T-cell (primary cell): Measurements from ENCODE around the gene GABBR2. TPM values are rescaled to one million over a fixed set of nuclear protein-coding genes. Genes with fewer than 3 reads are reported as not detected.

ENCODE experiments used
- ATAC-seq, 4 experiments: fragments of 200-7000 bp in 3 of 4; fragments of 150-1000 bp in 1 of 4; cut with Tn5 transposase; replicated peaks in 1 of 4; 1 replicate in 3 of 4; 2 replicates in 1 of 4; pipeline ENCODE4 v1.10.0; 2021; ENCODE audit warnings: moderate library complexity in 3 of 4, mild to moderate bottlenecking in 2 of 4, moderate number of reproducible peaks in 1 of 4
- CTCF ChIA-PET, 2 donors: fragments of 300-600 bp; sonication (Branson Sonifier 250); formaldehyde crosslinking; loops; one replicate each; lab custom pipeline; 2022; ENCODE audit warnings: antibody characterized with exemption in 2 of 2; lab: Charles Lee
- POLR2A ChIA-PET, 2 donors: fragments of 300-600 bp; sonication (Branson Sonifier 250); formaldehyde crosslinking; loops; one replicate each; lab custom pipeline; 2022; ENCODE audit warnings: antibody characterized with exemption in 2 of 2; lab: Charles Lee
- DNase-seq, 35 experiments: peaks; one replicate each; pipeline versions ENCODE4 v3.0.0 to v3.0.0-alpha.2; 2013 to 2023
- H3K27ac ChIP-seq: one replicate; pipeline ENCODE4 v1.5.1; 2013; ENCODE audit warnings: low read length
- H3K27me3 ChIP-seq, 2 experiments: replicated peaks in 1 of 2; 1 replicate in 1 of 2; 2 replicates in 1 of 2; pipeline versions ENCODE4 v1.6.1 to v1.7.0; 2013; ENCODE audit warnings: low read length in 1 of 2, mixed read lengths in 1 of 2; ENCODE audit not compliant: control insufficient read depth in 2 of 2, insufficient read depth in 2 of 2; ENCODE audit errors: extremely low read depth in 1 of 2
- H3K36me3 ChIP-seq, 2 donors: 1 replicate in 1 of 2; 2 replicates in 1 of 2; pipeline versions ENCODE4 v1.6.1 to v1.7.0; 2013; ENCODE audit warnings: low read length in 1 of 2; ENCODE audit not compliant: control insufficient read depth in 2 of 2, insufficient read depth in 1 of 2; ENCODE audit errors: extremely low read depth in 1 of 2
- H3K4me1 ChIP-seq, 2 experiments: 1 replicate in 1 of 2; 2 replicates in 1 of 2; pipeline versions ENCODE4 v1.6.1 to v1.7.0; 2013; ENCODE audit warnings: low read length in 2 of 2, mixed read lengths in 1 of 2; ENCODE audit not compliant: insufficient read depth in 2 of 2, control insufficient read depth in 1 of 2; ENCODE audit errors: extremely low read depth in 1 of 2
- H3K4me3 ChIP-seq, 2 donors: 1 replicate in 1 of 2; 2 replicates in 1 of 2; pipeline versions ENCODE4 v1.5.1 to v1.7.0; 2013; ENCODE audit warnings: mild to moderate bottlenecking in 2 of 2, low read length in 1 of 2, moderate library complexity in 1 of 2; ENCODE audit not compliant: control insufficient read depth in 1 of 2; ENCODE audit errors: extremely low read depth in 1 of 2
- H3K9me3 ChIP-seq: 2 replicates; pipeline ENCODE4 v1.7.0; 2013
- H3K27ac Mint-ChIP-seq, 2 donors: one replicate each; pipeline ENCODE4 v1.8.0; 2020 to 2021; ENCODE audit warnings: mild to moderate bottlenecking in 2 of 2, mixed read lengths in 2 of 2
- H3K27me3 Mint-ChIP-seq, 2 donors: one replicate each; pipeline ENCODE4 v1.8.0; 2021 to 2022; ENCODE audit warnings: mixed read lengths in 2 of 2
- H3K36me3 Mint-ChIP-seq: one replicate; pipeline ENCODE4 v1.8.0; 2021; ENCODE audit warnings: mixed read lengths
- H3K4me1 Mint-ChIP-seq, 3 donors: one replicate each; pipeline ENCODE4 v1.8.0; 2020 to 2022; ENCODE audit warnings: mixed read lengths in 3 of 3, mild to moderate bottlenecking in 1 of 3
- H3K4me3 Mint-ChIP-seq, 3 donors: one replicate each; pipeline ENCODE4 v1.8.0; 2020 to 2022; ENCODE audit warnings: mild to moderate bottlenecking in 3 of 3, mixed read lengths in 3 of 3, moderate library complexity in 3 of 3
- H3K9me3 Mint-ChIP-seq, 3 donors: one replicate each; pipeline ENCODE4 v1.8.0; 2020 to 2022; ENCODE audit warnings: mixed read lengths in 3 of 3
- WGBS: methylation state at CpG from one replicate; pipeline ENCODE4 v1.1.5; 2013; ENCODE audit warnings: missing lambda C conversion rate; ENCODE audit not compliant: insufficient coverage; 5-methylcytosine and 5-hydroxymethylcytosine counted together
- total RNA-seq, 35 experiments: library from RNA in 6 of 35; stranded (reverse) in 6 of 35; fragments of 120-200 nt in 1 of 35; gene quantifications; one replicate each; pipeline versions ENCODE4 v1.2.1 to v1.2.4 and lab custom pipeline; 2013 to 2026

The GABBR2 gene
- total RNA-seq, 5 donors from 2014 or later (not counting 1 experiment from before 2014, with no cell fraction given) = 0.03 TPM; not detected in 4

GRCh38 chr9:98247831-98248657, 460.7 kb downstream of the GABBR2 start:
- WGBS = 95% methylated on average over 5 of the region's 8 CpGs
- Histone ChIP-seq H3K4me1 (peaks cover 6 to 16% of the 10 kb centered on the region in 2 experiments), H3K9me3 (no peaks in the 10 kb centered on the region), H3K4me3 (no peak overlapping the region), H3K27ac (no peak overlapping the region), H3K36me3 (peaks cover 0 to 6% of the 10 kb centered on the region in 2 donors), H3K27me3 (no peaks in the 10 kb centered on the region)
- Mint-ChIP-seq H3K4me1 (peaks cover 19 to 34% (median 24%) of the 10 kb centered on the region in 3 donors), H3K4me3 (peak overlapping the region in 1 of 3 donors; percentile 35), H3K27ac (peak overlapping the region in 1 of 2 donors; percentile 85), H3K27me3 (no peaks in the 10 kb centered on the region), H3K9me3 (no peaks in the 10 kb centered on the region), H3K36me3 (peaks cover 16% of the 10 kb centered on the region)
- POLR2A ChIA-PET = interaction anchor here in 1 of 2 donors (0.5 kb wide), 1 partner anchor 200 kb away, joined by 4 read pairs; no protein-coding TSS in a partner anchor
- ATAC-seq = no peak
- DNase-seq = no peak
- CTCF ChIA-PET = no interaction called here

GRCh38 chr9:98242426-98242825, 466.3 kb downstream of the GABBR2 start:
- Mint-ChIP-seq H3K4me1 (peaks cover 0 to 2% (median 1%) of the 10 kb centered on the region in 3 donors), H3K4me3 (no peak overlapping the region), H3K27me3 (no peaks in the 10 kb centered on the region), H3K36me3 (peaks cover 15% of the 10 kb centered on the region), H3K9me3 (no peaks in the 10 kb centered on the region), H3K27ac (no peak overlapping the region)
- Histone ChIP-seq H3K4me3 (no peak overlapping the region), H3K36me3 (peaks cover 7 to 21% of the 10 kb centered on the region in 2 donors), H3K4me1 (no peaks in the 10 kb centered on the region), H3K27ac (no peak overlapping the region), H3K27me3 (no peaks in the 10 kb centered on the region), H3K9me3 (no peaks in the 10 kb centered on the region)
- ATAC-seq (no peak), DNase-seq (no peak)
- 93% methylated on average over 2 of the region's 3 CpGs for WGBS
- POLR2A ChIA-PET = no interaction called here
- CTCF ChIA-PET = no interaction called here

- ChIA-PET POLR2A (no interaction called here), CTCF (interaction anchor here in 1 of 2 donors (1.3 to 1.6 kb wide), 2 partner anchors 15 to 22 kb away, joined by 3 read pairs; no protein-coding TSS in a partner anchor)
- Histone ChIP-seq H3K27ac (no peak overlapping the region), H3K36me3 (peaks cover 7 to 21% of the 10 kb centered on the region in 2 donors), H3K4me3 (no peak overlapping the region), H3K4me1 (no peaks in the 10 kb centered on the region), H3K9me3 (no peaks in the 10 kb centered on the region), H3K27me3 (no peaks in the 10 kb centered on the region)
- H3K4me3 Mint-ChIP-seq = no peak overlapping the region
- peaks cover 15% of the 10 kb centered on the region for H3K36me3 Mint-ChIP-seq
- H3K27me3 Mint-ChIP-seq = no peaks in the 10 kb centered on the region
- H3K4me1 Mint-ChIP-seq = peaks cover 0 to 1% (median 1%) of the 10 kb centered on the region in 3 donors
- ATAC-seq (no peak), DNase-seq (no peak)
- 96% methylated on average over 6 of the region's 8 CpGs for WGBS
- no peak overlapping the region for H3K27ac Mint-ChIP-seq
- H3K9me3 Mint-ChIP-seq = no peaks in the 10 kb centered on the region
Observed at GRCh38 chr9:98241357-98242300, 467.1 kb downstream of the GABBR2 start.

GRCh38 chr9:98240475-98240874, 468.3 kb downstream of the GABBR2 start:
- Mint-ChIP-seq H3K4me3 (no peak overlapping the region), H3K27me3 (no peaks in the 10 kb centered on the region), H3K4me1 (no peaks in the 10 kb centered on the region), H3K9me3 (no peaks in the 10 kb centered on the region), H3K36me3 (peaks cover 17% of the 10 kb centered on the region), H3K27ac (no peak overlapping the region)
- Histone ChIP-seq H3K4me3 (no peak overlapping the region), H3K27ac (no peak overlapping the region), H3K4me1 (no peaks in the 10 kb centered on the region), H3K27me3 (no peaks in the 10 kb centered on the region), H3K9me3 (no peaks in the 10 kb centered on the region), H3K36me3 (peaks cover 7 to 21% of the 10 kb centered on the region in 2 donors)
- ATAC-seq (no peak), DNase-seq (no peak)
- no CpG with 5 or more reads among the region's 3 CpGs for WGBS
- ChIA-PET POLR2A (interaction anchor here in 1 of 2 donors (0.6 kb wide), 1 partner anchor 86 kb away, joined by 3 read pairs; no protein-coding TSS in a partner anchor), CTCF (interaction anchor here in 1 of 2 donors (1.6 kb wide), 1 partner anchor 24 kb away, joined by 3 read pairs; no protein-coding TSS in a partner anchor)

Other genes starting within 250 kb of the GABBR2 start
- gene ANKS6, start 87.6 kb upstream of the GABBR2 start, total RNA-seq = 10 to 100 TPM; 11.7 to 19.0 (median 14.1) TPM
- 10 to 100 TPM in 4 of 5 donors, 1 to 10 TPM in 1; 9.5 to 11.7 (median 11.6) TPM for gene GALNT12, start 98.7 kb upstream of the GABBR2 start, total RNA-seq
- gene COL15A1, start 235.0 kb upstream of the GABBR2 start, total RNA-seq = under 1 TPM in 3 of 5 donors, not detected in 2; 0.15 to 0.20 (median 0.19) TPM